Measurements from ENCODE around the gene PML. TPM values are rescaled to one million over a fixed set of nuclear protein-coding genes. Genes with fewer than 3 reads are reported as not detected.

The PML gene
- total RNA-seq, 1 donor from 2014 or later, result 15.3 TPM

- no peaks in the 10 kb centered on the region for H3K36me3 ChIP-seq
- peaks cover 4% of the 10 kb centered on the region for H3F3A ChIP-seq (ENCODE audit: low read depth)
- H3K9ac ChIP-seq, result no peak overlapping the region
- peaks cover 28% of the 10 kb centered on the region for H3K79me2 ChIP-seq (ENCODE audit: low read depth)
- H3K27ac ChIP-seq, result no peak overlapping the region
- H3K27ac Mint-ChIP-seq, result no peak overlapping the region
- no peaks in the 10 kb centered on the region for H3K9me3 Mint-ChIP-seq
- no peaks in the 10 kb centered on the region for H3K9me3 ChIP-seq (ENCODE audit: low read depth)
- peak overlapping the region; percentile 81 for H3K4me3 Mint-ChIP-seq
- no peaks in the 10 kb centered on the region for H3K27me3 ChIP-seq
- H3K4me2 ChIP-seq, result peak overlapping the region; percentile 43
- H3K36me3 Mint-ChIP-seq, result no peaks in the 10 kb centered on the region
- peaks cover 23% of the 10 kb centered on the region for H3K4me1 ChIP-seq
- no peak for TF ChIP-seq CTCF (IDR thresholded peaks at IDR 0.05)
- TF ChIP-seq EZH2 (IDR thresholded peaks at IDR 0.05), result no peak
- no peak for TF ChIP-seq EZH2phosphoT487 (IDR thresholded peaks at IDR 0.05)
- H2AFZ ChIP-seq (replicated peaks), result peak overlapping the region; percentile 36
- peaks cover 2% of the 10 kb centered on the region for H3K27me3 Mint-ChIP-seq (ENCODE audit: insufficient read depth, low read depth)
- H3K4me1 Mint-ChIP-seq, result peaks cover 28% of the 10 kb centered on the region
- H4K20me1 ChIP-seq (ENCODE audit: low read depth), result peaks cover 19% of the 10 kb centered on the region
- peak overlapping the region; percentile 97 for H3K4me3 ChIP-seq
- DNase-seq (ENCODE audit: low spot score), result no peak
Measured at GRCh38 chr15:73992594-73992898, 2.0 kb upstream of the PML start.

GRCh38 chr15:73993211-73993994, 1.1 kb upstream of the PML start:
- peak overlapping the region; percentile 97 for H3K4me3 Mint-ChIP-seq
- Histone ChIP-seq H3K79me2 (ENCODE audit: low read depth) (peaks cover 34% of the 10 kb centered on the region), H3K4me3 (peak overlapping the region; percentile 98), H3K27me3 (no peaks in the 10 kb centered on the region), H3K4me2 (peak overlapping the region; percentile 97), H3K9ac (no peak overlapping the region), H3K36me3 (no peaks in the 10 kb centered on the region), H4K20me1 (ENCODE audit: low read depth) (peaks cover 19% of the 10 kb centered on the region), H3K4me1 (peaks cover 23% of the 10 kb centered on the region), H2AFZ (replicated peaks) (no peak overlapping the region), H3K27ac (no peak overlapping the region), H3F3A (ENCODE audit: low read depth) (peaks cover 4% of the 10 kb centered on the region), H3K9me3 (ENCODE audit: low read depth) (no peaks in the 10 kb centered on the region)
- H3K4me1 Mint-ChIP-seq, result peaks cover 28% of the 10 kb centered on the region
- no peak for DNase-seq (ENCODE audit: low spot score)
- no peak for TF ChIP-seq CTCF (IDR thresholded peaks at IDR 0.05)
- no peak for TF ChIP-seq EZH2phosphoT487 (IDR thresholded peaks at IDR 0.05)
- TF ChIP-seq EZH2 (IDR thresholded peaks at IDR 0.05), result no peak
- no peaks in the 10 kb centered on the region for H3K9me3 Mint-ChIP-seq
- no peaks in the 10 kb centered on the region for H3K36me3 Mint-ChIP-seq
- peak overlapping the region; percentile 92 for H3K27ac Mint-ChIP-seq
- H3K27me3 Mint-ChIP-seq (ENCODE audit: insufficient read depth, low read depth), result peaks cover 2% of the 10 kb centered on the region

- H3K9me3 Mint-ChIP-seq, result no peaks in the 10 kb centered on the region
- no peak for TF ChIP-seq CTCF (IDR thresholded peaks at IDR 0.05)
- no peak for TF ChIP-seq EZH2 (IDR thresholded peaks at IDR 0.05)
- TF ChIP-seq EZH2phosphoT487 (IDR thresholded peaks at IDR 0.05), result no peak
- Histone ChIP-seq H4K20me1 (ENCODE audit: low read depth) (peaks cover 19% of the 10 kb centered on the region), H3K27me3 (no peaks in the 10 kb centered on the region), H3K4me1 (peaks cover 23% of the 10 kb centered on the region), H3K4me2 (peak overlapping the region; percentile 97), H2AFZ (replicated peaks) (peak overlapping the region; percentile 87), H3K9ac (peak overlapping the region; percentile 74), H3K27ac (no peak overlapping the region), H3F3A (ENCODE audit: low read depth) (peaks cover 8% of the 10 kb centered on the region), H3K9me3 (ENCODE audit: low read depth) (no peaks in the 10 kb centered on the region), H3K79me2 (ENCODE audit: low read depth) (peaks cover 42% of the 10 kb centered on the region), H3K4me3 (peak overlapping the region; percentile 98), H3K36me3 (peaks cover 4% of the 10 kb centered on the region)
- H3K36me3 Mint-ChIP-seq, result peaks cover 2% of the 10 kb centered on the region
- H3K4me1 Mint-ChIP-seq, result peaks cover 28% of the 10 kb centered on the region
- H3K4me3 Mint-ChIP-seq, result peak overlapping the region; percentile 97
- no peak overlapping the region for H3K27ac Mint-ChIP-seq
- no peak for DNase-seq (ENCODE audit: low spot score)
- peaks cover 2% of the 10 kb centered on the region for H3K27me3 Mint-ChIP-seq (ENCODE audit: insufficient read depth, low read depth)
Measured at GRCh38 chr15:73994912-73995622, 551 bp downstream of the PML start.

Data from neural progenitor cell (in vitro differentiated cells).